ENCODE measurements around the gene TKTL1.
"Not testable (repeated sequence)": the region's sequence is repeated elsewhere in the genome, so short reads cannot be mapped to it uniquely, and the experiment has no call there.

TKTL1 gene, protein sequence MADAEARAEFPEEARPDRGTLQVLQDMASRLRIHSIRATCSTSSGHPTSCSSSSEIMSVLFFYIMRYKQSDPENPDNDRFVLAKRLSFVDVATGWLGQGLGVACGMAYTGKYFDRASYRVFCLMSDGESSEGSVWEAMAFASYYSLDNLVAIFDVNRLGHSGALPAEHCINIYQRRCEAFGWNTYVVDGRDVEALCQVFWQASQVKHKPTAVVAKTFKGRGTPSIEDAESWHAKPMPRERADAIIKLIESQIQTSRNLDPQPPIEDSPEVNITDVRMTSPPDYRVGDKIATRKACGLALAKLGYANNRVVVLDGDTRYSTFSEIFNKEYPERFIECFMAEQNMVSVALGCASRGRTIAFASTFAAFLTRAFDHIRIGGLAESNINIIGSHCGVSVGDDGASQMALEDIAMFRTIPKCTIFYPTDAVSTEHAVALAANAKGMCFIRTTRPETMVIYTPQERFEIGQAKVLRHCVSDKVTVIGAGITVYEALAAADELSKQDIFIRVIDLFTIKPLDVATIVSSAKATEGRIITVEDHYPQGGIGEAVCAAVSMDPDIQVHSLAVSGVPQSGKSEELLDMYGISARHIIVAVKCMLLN

DNA sequence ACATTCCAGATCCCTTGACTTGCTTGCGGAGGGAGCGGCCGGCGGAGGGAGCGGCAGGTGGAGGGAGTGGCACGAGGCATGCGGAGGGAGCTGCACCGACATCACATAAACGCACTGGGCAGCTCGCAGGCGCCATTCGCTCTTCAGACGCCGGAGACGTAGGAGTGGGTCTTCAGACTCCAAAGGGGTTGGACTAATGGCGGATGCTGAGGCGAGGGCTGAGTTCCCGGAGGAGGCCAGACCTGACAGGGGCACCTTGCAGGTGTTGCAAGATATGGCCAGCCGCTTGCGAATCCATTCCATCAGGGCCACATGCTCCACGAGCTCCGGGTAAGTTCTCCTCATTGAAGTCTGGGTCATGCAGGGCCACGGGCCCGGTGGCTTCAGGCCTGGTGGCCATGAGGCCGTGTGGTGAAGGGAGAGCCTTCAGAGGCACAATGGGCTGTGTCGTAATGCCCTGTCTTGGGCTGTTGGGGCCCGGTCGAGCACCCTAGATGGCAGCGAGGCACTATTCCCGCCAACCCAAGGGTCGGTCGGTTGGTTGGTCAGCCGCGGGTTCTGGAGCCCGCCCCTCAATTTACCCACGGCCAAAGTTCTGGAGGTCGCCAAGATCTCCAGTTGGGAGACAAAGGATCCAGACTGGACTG is at the start of gene TKTL1:
Gene TKTL1, plus strand, starts transcription at position 132 of the 647 bp plus-strand sequence. Its CDS starts 65 bp downstream, at position 197.
- TF ChIP-seq, protein P1, sequence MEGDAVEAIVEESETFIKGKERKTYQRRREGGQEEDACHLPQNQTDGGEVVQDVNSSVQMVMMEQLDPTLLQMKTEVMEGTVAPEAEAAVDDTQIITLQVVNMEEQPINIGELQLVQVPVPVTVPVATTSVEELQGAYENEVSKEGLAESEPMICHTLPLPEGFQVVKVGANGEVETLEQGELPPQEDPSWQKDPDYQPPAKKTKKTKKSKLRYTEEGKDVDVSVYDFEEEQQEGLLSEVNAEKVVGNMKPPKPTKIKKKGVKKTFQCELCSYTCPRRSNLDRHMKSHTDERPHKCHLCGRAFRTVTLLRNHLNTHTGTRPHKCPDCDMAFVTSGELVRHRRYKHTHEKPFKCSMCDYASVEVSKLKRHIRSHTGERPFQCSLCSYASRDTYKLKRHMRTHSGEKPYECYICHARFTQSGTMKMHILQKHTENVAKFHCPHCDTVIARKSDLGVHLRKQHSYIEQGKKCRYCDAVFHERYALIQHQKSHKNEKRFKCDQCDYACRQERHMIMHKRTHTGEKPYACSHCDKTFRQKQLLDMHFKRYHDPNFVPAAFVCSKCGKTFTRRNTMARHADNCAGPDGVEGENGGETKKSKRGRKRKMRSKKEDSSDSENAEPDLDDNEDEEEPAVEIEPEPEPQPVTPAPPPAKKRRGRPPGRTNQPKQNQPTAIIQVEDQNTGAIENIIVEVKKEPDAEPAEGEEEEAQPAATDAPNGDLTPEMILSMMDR (IDR thresholded peaks at IDR 0.05) = no peak

DNA sequence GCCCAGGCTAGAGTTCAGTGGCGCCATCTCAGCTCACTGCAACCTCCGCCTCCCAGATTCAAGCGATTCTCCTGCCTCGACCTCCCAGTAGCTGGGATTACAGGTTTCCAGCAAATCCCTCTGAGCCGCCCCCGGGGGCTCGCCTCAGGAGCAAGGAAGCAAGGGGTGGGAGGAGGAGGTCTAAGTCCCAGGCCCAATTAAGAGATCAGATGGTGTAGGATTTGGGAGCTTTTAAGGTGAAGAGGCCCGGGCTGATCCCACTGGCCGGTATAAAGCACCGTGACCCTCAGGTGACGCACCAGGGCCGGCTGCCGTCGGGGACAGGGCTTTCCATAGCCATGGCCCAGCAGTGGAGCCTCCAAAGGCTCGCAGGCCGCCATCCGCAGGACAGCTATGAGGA is 38.3 kb upstream of the TKTL1 start, which contains the start of gene OPN1MW3:
Gene OPN1MW3, plus strand, starts transcription at position 301 of the 400 bp plus-strand sequence. Its CDS starts 38 bp downstream, at position 339.
- TF ChIP-seq, protein P1 (IDR thresholded peaks at IDR 0.05) = not testable (repeated sequence)

- TF ChIP-seq, protein P1 (IDR thresholded peaks at IDR 0.05) = no peak
Measured at GRCh38 chrX:154294791-154295574, 612 bp upstream of the TKTL1 start, which contains the start of gene TEX28. Gene TEX28, minus strand, starts transcription at chrX:154295124. Its CDS starts 3,007 bp downstream, at chrX:154292117.

- TF ChIP-seq, protein P1 (IDR thresholded peaks at IDR 0.05) = no peak
Measured at GRCh38 chrX:154296731-154297130, 1.1 kb downstream of the TKTL1 start.

DNA sequence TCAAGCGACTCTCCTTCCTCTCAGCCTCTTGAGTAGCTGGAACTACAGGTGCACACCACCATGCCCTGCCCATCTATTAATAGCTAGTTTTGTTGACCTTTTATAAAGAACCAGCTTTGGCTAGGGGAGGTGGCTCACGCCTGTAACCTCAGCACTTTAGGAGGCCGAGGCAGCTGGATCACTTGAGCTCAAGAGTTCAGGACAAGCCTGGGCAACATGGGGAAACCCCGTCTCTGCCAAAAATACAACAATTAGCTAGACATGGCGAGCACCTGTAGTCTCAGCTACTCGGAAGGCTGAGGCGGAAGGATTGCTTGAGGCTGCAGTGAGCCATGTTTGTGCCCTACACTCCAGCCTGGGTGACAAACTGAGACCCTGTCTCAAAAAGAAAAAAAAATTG is 2.7 kb downstream of the TKTL1 start:
- TF ChIP-seq, protein P1 (IDR thresholded peaks at IDR 0.05) = no peak

DNA sequence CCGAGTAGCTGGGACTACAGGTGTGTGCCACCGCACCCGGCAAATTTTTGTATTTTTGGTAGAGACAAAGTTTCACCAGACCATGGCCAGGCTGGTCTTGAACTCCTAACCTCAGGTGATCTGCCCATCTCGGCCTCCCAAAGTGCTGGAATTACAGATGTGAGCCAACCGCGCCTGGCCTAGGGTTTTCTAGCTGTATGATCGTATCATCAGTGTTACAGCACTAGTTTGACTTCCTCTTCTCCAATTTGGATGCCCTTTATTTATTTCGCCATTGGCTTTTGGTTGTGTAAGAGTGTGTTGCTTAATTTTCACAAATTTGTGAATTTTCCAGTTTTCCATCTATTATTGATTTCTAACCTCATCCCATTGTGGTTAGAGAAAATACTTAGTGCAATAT is 5.2 kb downstream of the TKTL1 start:
- TF ChIP-seq, protein P1 (IDR thresholded peaks at IDR 0.05) = no peak

- TF ChIP-seq, protein P1 (IDR thresholded peaks at IDR 0.05) = no peak
Measured at GRCh38 chrX:154303476-154303875, 7.9 kb downstream of the TKTL1 start.

All from LNCAP (cell line).